NCI-H2029 (cell line): Measurements from ENCODE around the gene TARS2.

ENCODE experiments used
- DNase-seq: peaks from one replicate; lab custom pipeline; 2025; lab: John Stamatoyannopoulos, UW

Gene TARS2

GRCh38 chr1:150555971-150556865, 69.0 kb downstream of the TARS2 start:
- DNase-seq = no peak

- DNase-seq = no peak
These were observed 69.9 kb downstream of the TARS2 start for GRCh38 chr1:150557065-150557600.
